ENCODE data around the gene SCT.
A peak's percentile ranks its signal among the peaks of the same experiment; 100 is the strongest.

The SCT gene

DNA sequence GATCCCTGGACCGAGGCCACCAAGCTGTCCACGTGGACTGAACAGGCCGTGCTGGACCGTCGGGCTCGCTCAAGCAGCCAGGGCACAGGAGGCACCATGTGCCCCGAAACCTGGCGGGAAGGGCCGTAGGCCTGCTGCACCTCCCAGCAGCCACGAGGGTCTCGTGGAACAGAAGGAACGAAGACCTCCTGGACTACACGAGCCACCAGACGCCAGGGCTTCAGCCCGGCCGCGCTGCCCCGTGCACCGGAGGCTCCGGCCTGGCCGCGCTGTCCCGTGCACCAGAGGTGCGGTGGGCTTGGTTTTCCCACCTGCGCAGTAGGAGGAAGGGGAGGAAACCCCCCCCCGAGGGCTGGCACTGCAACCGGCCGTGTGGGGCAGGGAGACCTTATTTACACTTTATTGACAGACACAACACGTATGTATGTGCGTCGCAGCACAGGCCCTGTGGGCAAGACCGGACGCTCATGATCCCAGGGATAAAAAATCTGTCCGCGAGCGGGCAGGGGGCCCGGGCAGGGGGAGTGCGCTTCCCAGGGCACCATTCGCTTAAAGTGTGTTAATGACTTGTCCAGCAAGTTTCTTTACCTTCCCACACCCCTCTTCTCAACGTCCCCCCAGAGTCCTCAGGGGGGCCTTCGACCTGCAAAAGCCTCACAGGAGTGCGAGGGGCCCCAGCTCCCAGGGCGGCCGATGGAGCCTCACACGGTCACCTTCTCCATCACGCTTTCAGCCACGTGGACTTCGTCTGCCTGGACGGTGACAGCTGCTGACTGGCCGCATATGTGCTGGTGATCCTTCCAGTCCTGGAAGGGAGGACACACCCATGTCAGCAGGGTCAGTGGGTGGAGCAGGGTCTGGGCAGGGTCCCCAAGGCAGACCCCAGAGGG lies 17.1 kb upstream of the SCT start:
- Histone ChIP-seq H3K9me3 (ENCODE audit: control insufficient read depth, low read length) (no peaks in the 10 kb centered on the region), H3K36me3 (ENCODE audit: control insufficient read depth, insufficient read depth, low read length) (peaks cover 7% of the 10 kb centered on the region), H3K27ac (ENCODE audit: insufficient read depth, low read depth, low read length, poor library complexity, severe bottlenecking) (no peak overlapping the region), H3K4me3 (ENCODE audit: insufficient read depth, low read depth, low read length) (no peak overlapping the region), H3K4me1 (ENCODE audit: control insufficient read depth, insufficient read depth, low read length) (peaks cover 11% of the 10 kb centered on the region), H3K27me3 (ENCODE audit: control insufficient read depth, insufficient read depth, low read length, poor library complexity, severe bottlenecking) (peaks cover 10% of the 10 kb centered on the region)
- 94 to 95% methylated on average over 50 of the region's 50 CpGs for WGBS, 2 experiments

DNA sequence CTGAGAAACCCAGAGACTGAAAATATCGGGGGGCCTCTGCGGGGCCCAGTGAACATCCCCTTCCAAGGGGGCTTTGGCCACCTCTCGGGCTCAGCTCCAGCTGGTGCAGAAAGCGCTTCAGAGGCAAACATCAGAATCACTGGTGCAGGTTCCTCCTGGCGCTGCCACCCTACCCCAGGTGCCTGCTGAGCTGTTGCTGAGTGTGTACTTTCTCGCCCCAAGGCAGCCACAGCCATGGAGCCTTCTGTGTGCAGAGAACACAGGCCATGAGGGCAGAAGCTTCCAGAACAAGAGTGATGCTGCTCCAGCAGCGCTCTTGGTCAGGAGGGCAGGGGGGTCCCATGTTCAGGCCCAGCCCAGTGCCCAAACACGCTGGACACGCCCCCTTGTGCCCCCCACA lies 16.4 kb upstream of the SCT start:
- peaks cover 14% of the 10 kb centered on the region for H3K27me3 ChIP-seq (ENCODE audit: control insufficient read depth, insufficient read depth, low read length, poor library complexity, severe bottlenecking)
- H3K9me3 ChIP-seq (ENCODE audit: control insufficient read depth, low read length) = no peaks in the 10 kb centered on the region
- H3K36me3 ChIP-seq (ENCODE audit: control insufficient read depth, insufficient read depth, low read length) = peaks cover 7% of the 10 kb centered on the region
- no peak overlapping the region for H3K4me3 ChIP-seq (ENCODE audit: insufficient read depth, low read depth, low read length)
- WGBS, 2 experiments = 94% methylated on average over 9 of the region's 9 CpGs
- H3K4me1 ChIP-seq (ENCODE audit: control insufficient read depth, insufficient read depth, low read length) = peaks cover 15% of the 10 kb centered on the region
- no peak overlapping the region for H3K27ac ChIP-seq (ENCODE audit: insufficient read depth, low read depth, low read length, poor library complexity, severe bottlenecking)

DNA sequence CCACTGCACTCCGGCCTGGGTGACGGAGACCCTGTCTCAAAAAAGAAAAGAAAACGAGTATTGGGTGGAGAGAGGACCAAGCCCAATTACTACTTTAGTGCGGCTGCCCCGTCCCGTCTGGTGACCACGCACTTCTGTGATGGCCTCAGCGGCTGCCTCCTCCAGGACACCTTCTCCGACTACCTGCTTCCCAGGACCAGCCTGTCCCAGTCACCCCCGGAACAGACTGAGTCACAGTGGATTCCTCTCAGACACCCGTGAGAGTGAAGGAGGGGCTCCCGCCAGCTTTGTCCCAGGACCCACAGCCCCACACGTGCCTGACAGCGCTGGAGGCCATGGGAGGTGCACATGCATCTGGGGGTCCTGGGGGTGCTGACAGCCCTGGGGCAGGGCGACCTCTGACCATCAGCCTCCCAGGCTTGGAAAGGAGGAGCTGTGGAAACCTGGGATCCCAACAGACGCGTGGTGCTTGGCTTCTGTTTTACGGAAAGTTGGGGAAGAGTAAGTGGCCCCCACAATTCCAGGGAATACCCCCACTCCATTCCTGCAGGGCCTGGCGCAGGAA lies 14.9 kb upstream of the SCT start:
- Histone ChIP-seq H3K27me3 (ENCODE audit: control insufficient read depth, insufficient read depth, low read length, poor library complexity, severe bottlenecking) (peaks cover 29% of the 10 kb centered on the region), H3K4me3 (ENCODE audit: insufficient read depth, low read depth, low read length) (no peak overlapping the region), H3K27ac (ENCODE audit: insufficient read depth, low read depth, low read length, poor library complexity, severe bottlenecking) (no peak overlapping the region), H3K36me3 (ENCODE audit: control insufficient read depth, insufficient read depth, low read length) (peaks cover 7% of the 10 kb centered on the region), H3K4me1 (ENCODE audit: control insufficient read depth, insufficient read depth, low read length) (peaks cover 24% of the 10 kb centered on the region), H3K9me3 (ENCODE audit: control insufficient read depth, low read length) (no peaks in the 10 kb centered on the region)
- WGBS, 2 experiments = 94 to 96% methylated on average over 19 of the region's 19 CpGs

DNA sequence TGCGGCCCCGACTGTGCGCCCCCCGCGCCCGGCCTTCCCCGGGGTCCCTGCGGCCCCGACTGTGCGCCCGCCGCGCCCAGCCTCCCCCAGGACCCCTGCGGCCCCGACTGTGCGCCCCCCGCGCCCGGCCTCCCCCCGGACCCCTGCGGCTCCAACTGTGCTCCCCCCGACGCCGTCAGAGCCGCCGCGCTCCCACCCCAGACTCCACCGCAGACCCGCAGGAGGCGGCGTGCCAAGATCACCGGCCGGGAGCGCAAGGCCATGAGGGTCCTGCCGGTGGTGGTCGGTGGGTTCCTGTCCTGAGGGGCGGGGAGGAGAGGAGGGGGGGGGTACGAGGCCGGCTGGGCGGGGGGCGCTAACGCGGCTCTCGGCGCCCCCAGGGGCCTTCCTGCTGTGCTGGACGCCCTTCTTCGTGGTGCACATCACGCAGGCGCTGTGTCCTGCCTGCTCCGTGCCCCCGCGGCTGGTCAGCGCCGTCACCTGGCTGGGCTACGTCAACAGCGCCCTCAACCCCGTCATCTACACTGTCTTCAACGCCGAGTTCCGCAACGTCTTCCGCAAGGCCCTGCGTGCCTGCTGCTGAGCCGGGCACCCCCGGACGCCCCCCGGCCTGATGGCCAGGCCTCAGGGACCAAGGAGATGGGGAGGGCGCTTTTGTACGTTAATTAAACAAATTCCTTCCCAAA lies 13.2 kb upstream of the SCT start:
- Histone ChIP-seq H3K4me3 (ENCODE audit: insufficient read depth, low read depth, low read length) (peak overlapping the region; percentile 10), H3K9me3 (ENCODE audit: control insufficient read depth, low read length) (no peaks in the 10 kb centered on the region), H3K4me1 (ENCODE audit: control insufficient read depth, insufficient read depth, low read length) (peaks cover 33% of the 10 kb centered on the region), H3K36me3 (ENCODE audit: control insufficient read depth, insufficient read depth, low read length) (no peaks in the 10 kb centered on the region), H3K27ac (ENCODE audit: insufficient read depth, low read depth, low read length, poor library complexity, severe bottlenecking) (no peak overlapping the region), H3K27me3 (ENCODE audit: control insufficient read depth, insufficient read depth, low read length, poor library complexity, severe bottlenecking) (peaks cover 42% of the 10 kb centered on the region)
- WGBS, 2 experiments = 32 to 35% methylated on average over 68 to 69 of the region's 69 CpGs

DNA sequence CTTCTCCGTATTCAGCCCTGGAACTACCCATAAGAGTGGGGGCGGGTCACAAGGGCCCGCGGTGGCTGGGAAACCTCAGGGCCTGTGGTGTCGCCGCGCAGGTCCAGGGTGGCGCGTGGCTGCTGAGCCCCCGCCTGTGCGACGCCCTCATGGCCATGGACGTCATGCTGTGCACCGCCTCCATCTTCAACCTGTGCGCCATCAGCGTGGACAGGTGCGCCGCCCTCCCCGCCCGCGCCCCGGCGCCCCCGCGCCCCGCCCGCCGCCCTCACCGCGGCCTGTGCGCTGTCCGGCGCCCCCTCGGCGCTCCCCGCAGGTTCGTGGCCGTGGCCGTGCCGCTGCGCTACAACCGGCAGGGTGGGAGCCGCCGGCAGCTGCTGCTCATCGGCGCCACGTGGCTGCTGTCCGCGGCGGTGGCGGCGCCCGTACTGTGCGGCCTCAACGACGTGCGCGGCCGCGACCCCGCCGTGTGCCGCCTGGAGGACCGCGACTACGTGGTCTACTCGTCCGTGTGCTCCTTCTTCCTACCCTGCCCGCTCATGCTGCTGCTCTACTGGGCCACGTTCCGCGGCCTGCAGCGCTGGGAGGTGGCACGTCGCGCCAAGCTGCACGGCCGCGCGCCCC lies 12.5 kb upstream of the SCT start:
- H3K36me3 ChIP-seq (ENCODE audit: control insufficient read depth, insufficient read depth, low read length) = no peaks in the 10 kb centered on the region
- H3K27me3 ChIP-seq (ENCODE audit: control insufficient read depth, insufficient read depth, low read length, poor library complexity, severe bottlenecking) = peaks cover 42% of the 10 kb centered on the region
- WGBS, 2 experiments = 4 to 9% methylated on average over 80 of the region's 80 CpGs
- peaks cover 33% of the 10 kb centered on the region for H3K4me1 ChIP-seq (ENCODE audit: control insufficient read depth, insufficient read depth, low read length)
- H3K9me3 ChIP-seq (ENCODE audit: control insufficient read depth, low read length) = no peaks in the 10 kb centered on the region
- peak overlapping the region; percentile 84 for H3K27ac ChIP-seq (ENCODE audit: insufficient read depth, low read depth, low read length, poor library complexity, severe bottlenecking)
- H3K4me3 ChIP-seq (ENCODE audit: insufficient read depth, low read depth, low read length) = peak overlapping the region; percentile 57

DNA sequence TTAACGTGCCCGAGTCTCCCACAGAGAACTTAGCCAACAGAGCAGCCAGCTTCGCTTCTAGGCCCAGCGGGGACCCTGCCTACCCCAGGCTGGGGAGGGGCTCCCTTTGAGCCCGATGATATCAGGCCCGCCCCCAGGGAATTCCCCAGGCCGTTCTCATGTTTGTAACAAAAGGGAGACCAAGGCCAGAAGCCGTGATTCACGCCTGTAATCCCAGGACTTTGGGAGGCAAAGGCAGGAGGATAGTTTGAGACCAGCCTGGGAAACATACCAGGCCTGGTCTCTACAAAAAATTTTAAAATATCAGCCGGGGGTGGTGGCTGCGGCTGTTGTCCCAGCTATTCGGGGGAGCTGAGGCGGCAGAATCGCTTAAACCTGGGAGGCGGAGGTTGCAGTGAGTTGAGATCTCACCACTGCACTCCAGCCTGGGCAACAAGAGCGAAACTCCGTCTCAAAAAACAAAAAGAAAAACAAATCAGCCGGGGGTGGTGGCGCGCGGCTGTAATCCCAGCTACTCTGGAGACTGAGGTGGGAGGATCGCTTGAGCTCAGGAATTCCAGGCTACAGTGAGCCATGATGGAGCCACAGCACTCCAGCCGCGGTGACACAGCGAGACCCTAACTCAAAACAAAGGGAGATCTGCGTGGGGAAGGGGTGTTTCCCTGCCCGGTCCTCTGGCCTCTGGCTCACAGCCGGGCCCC lies 11.8 kb upstream of the SCT start:
- H3K36me3 ChIP-seq (ENCODE audit: control insufficient read depth, insufficient read depth, low read length) = no peaks in the 10 kb centered on the region
- no peaks in the 10 kb centered on the region for H3K9me3 ChIP-seq (ENCODE audit: control insufficient read depth, low read length)
- peak overlapping the region; percentile 84 for H3K27ac ChIP-seq (ENCODE audit: insufficient read depth, low read depth, low read length, poor library complexity, severe bottlenecking)
- 0 to 1% methylated on average over 28 of the region's 28 CpGs for WGBS, 2 experiments
- peaks cover 33% of the 10 kb centered on the region for H3K4me1 ChIP-seq (ENCODE audit: control insufficient read depth, insufficient read depth, low read length)
- H3K27me3 ChIP-seq (ENCODE audit: control insufficient read depth, insufficient read depth, low read length, poor library complexity, severe bottlenecking) = peaks cover 42% of the 10 kb centered on the region
- H3K4me3 ChIP-seq (ENCODE audit: insufficient read depth, low read depth, low read length) = peak overlapping the region; percentile 57

DNA sequence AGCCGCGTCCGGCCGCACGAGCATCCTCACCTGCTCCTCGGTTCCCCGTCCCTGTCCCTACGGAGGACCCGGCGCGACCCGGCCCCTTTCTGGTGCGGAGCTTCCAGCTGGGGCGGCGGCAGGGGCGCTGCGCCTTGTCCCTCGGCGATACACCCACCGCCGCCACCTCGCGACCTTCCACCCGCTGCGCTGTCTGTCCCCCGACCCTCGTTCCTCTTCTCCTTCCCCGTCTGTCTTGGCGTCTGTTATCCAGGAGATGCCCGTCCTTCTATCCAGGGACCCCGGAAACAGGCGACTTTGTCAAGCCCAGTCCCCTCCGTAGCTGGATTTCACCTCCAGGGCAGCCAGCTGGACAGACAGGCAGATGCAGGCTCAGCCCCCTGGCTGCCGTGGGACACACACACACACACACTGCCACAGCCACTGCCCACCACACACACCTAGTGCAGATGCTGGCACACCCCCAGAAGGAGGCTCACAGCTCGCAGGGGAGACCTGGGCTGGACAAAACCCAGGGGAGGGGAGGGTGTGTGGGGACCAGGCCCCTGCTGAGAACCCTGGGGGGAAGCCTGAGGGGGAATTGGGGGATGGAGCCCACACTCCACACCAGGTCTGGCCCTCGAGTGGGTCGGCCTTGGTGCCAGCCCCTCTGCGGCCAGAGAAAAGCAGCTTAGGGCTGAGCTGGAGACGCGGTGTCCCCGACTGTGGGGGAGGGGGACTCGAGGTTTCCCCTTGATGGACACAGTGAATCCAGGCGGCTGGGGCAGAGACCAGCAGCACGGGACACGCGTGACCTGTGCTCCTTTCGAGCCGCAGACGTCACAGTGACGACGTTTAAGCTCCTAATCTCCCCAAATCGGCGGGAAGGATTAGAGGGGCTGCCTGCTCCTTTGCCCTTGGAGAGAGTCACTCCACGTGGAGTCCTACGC lies 10.9 kb upstream of the SCT start:
- H3K36me3 ChIP-seq (ENCODE audit: control insufficient read depth, insufficient read depth, low read length) = no peaks in the 10 kb centered on the region
- WGBS, 2 experiments = 1% methylated on average over 53 to 55 of the region's 55 CpGs
- peaks cover 33% of the 10 kb centered on the region for H3K4me1 ChIP-seq (ENCODE audit: control insufficient read depth, insufficient read depth, low read length)
- H3K9me3 ChIP-seq (ENCODE audit: control insufficient read depth, low read length) = no peaks in the 10 kb centered on the region
- H3K27me3 ChIP-seq (ENCODE audit: control insufficient read depth, insufficient read depth, low read length, poor library complexity, severe bottlenecking) = peaks cover 42% of the 10 kb centered on the region
- peak overlapping the region; percentile 57 for H3K4me3 ChIP-seq (ENCODE audit: insufficient read depth, low read depth, low read length)
- peak overlapping the region; percentile 84 for H3K27ac ChIP-seq (ENCODE audit: insufficient read depth, low read depth, low read length, poor library complexity, severe bottlenecking)

DNA sequence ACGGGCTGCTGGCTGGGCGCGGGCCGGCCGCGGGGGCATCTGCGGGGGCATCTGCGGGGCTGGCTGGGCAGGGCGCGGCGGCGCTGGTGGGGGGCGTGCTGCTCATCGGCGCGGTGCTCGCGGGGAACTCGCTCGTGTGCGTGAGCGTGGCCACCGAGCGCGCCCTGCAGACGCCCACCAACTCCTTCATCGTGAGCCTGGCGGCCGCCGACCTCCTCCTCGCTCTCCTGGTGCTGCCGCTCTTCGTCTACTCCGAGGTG lies 10.3 kb upstream of the SCT start:
- 1% methylated on average over 34 of the region's 34 CpGs for WGBS, 2 experiments
- Histone ChIP-seq H3K4me1 (ENCODE audit: control insufficient read depth, insufficient read depth, low read length) (peaks cover 33% of the 10 kb centered on the region), H3K36me3 (ENCODE audit: control insufficient read depth, insufficient read depth, low read length) (no peaks in the 10 kb centered on the region), H3K27me3 (ENCODE audit: control insufficient read depth, insufficient read depth, low read length, poor library complexity, severe bottlenecking) (peaks cover 42% of the 10 kb centered on the region), H3K4me3 (ENCODE audit: insufficient read depth, low read depth, low read length) (peak overlapping the region; percentile 57), H3K9me3 (ENCODE audit: control insufficient read depth, low read length) (no peaks in the 10 kb centered on the region), H3K27ac (ENCODE audit: insufficient read depth, low read depth, low read length, poor library complexity, severe bottlenecking) (no peak overlapping the region)

Data from ectodermal cell (in vitro differentiated cells).